Measurements from ENCODE around the gene CDH4.
A peak's percentile ranks its signal among the peaks of the same experiment; 100 is the strongest.

CDH4 gene

DNA sequence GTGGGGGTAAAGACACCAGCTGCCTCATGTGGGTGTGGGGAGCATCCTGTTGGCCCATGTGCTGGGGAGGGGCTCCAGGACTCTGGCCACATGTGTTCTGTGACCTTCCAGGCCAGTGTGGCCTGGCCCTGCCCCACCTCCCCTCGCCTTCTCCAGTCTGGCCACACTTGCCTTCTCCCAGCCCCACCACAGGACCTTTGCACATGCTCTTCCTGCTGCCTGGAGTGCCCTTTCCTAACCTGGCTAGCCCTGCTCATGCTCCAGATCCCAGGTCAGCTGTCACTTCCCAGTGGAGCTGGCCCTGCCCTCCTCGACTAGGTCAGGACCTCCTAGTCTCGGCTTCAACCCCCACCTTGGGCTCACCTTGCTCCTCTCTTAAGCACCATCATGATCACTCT is 183.8 kb downstream of the CDH4 start:
- peak; percentile 29 for DNase-seq (ENCODE audit: low spot score)
- ChIA-PET CTCF (interaction anchor here (0.6 kb wide), 1 partner anchor 207 kb away, joined by 4 read pairs; no protein-coding TSS in a partner anchor), POLR2A (ENCODE audit: low non-redundant PET) (no interaction called here)
- peak overlapping the region; percentile 88 for H3K27ac ChIP-seq
- TF ChIP-seq, protein P1, sequence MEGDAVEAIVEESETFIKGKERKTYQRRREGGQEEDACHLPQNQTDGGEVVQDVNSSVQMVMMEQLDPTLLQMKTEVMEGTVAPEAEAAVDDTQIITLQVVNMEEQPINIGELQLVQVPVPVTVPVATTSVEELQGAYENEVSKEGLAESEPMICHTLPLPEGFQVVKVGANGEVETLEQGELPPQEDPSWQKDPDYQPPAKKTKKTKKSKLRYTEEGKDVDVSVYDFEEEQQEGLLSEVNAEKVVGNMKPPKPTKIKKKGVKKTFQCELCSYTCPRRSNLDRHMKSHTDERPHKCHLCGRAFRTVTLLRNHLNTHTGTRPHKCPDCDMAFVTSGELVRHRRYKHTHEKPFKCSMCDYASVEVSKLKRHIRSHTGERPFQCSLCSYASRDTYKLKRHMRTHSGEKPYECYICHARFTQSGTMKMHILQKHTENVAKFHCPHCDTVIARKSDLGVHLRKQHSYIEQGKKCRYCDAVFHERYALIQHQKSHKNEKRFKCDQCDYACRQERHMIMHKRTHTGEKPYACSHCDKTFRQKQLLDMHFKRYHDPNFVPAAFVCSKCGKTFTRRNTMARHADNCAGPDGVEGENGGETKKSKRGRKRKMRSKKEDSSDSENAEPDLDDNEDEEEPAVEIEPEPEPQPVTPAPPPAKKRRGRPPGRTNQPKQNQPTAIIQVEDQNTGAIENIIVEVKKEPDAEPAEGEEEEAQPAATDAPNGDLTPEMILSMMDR (conservative IDR thresholded peaks at IDR 0.05; ENCODE audit: low read depth), result no peak

DNA sequence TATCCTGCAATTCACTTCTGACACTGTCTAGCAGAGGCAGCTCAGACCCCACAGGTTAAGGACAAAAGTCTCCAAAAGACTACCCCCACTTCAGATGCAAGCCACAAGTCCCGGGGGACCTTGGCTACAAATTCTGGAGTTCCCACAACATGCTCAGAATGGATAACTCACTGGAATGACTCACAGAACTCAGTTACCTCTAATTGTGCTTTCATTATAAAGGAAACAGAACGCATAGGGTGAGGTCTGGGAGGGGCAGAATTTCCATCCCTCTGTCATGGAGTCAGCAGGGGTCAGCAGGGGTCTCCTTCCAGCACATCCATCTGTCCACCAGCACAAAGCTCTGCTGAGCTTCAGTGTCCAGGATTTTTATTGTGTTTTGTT is 184.2 kb downstream of the CDH4 start:
- peak overlapping the region; percentile 88 for H3K27ac ChIP-seq
- CTCF ChIA-PET, result no interaction called here
- DNase-seq (ENCODE audit: low spot score), result peak; percentile 90
- TF ChIP-seq, protein P1 (conservative IDR thresholded peaks at IDR 0.05; ENCODE audit: low read depth), result no peak
- POLR2A ChIA-PET (ENCODE audit: low non-redundant PET), result no interaction called here

DNA sequence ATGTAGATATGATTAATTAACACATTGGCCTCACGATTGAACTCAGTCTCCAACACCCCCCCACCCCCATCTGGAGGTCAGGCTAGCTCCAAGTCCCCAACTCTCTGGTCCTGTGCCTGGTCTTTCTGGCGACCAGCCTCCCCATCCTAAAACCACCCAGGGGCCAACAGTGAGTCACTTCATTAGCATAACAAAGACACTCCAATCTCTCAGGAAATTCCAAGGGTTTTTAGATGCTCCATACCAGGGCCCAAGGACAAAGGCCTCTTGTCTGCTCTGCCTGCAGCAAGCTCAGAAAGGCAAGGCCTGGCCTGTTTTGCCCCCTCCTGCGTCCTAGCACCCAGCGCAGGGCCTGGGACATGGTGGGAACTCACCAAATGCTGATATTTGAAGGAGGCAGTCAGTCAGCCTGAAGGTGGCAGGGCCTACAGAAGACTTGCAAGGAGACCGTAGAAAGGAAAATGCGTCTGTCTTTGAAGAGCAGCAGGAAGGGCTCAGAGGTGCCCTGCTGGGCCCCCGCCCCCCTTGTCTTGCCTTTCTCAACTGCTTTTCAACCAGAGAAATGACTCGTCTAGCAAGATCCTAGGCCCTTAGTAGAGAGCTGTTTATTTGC is 184.7 kb downstream of the CDH4 start:
- CTCF ChIA-PET, result no interaction called here
- peak overlapping the region; percentile 88 for H3K27ac ChIP-seq
- TF ChIP-seq, protein P1 (conservative IDR thresholded peaks at IDR 0.05; ENCODE audit: low read depth), result no peak
- POLR2A ChIA-PET (ENCODE audit: low non-redundant PET), result no interaction called here
- peak; percentile 96 for DNase-seq (ENCODE audit: low spot score)

DNA sequence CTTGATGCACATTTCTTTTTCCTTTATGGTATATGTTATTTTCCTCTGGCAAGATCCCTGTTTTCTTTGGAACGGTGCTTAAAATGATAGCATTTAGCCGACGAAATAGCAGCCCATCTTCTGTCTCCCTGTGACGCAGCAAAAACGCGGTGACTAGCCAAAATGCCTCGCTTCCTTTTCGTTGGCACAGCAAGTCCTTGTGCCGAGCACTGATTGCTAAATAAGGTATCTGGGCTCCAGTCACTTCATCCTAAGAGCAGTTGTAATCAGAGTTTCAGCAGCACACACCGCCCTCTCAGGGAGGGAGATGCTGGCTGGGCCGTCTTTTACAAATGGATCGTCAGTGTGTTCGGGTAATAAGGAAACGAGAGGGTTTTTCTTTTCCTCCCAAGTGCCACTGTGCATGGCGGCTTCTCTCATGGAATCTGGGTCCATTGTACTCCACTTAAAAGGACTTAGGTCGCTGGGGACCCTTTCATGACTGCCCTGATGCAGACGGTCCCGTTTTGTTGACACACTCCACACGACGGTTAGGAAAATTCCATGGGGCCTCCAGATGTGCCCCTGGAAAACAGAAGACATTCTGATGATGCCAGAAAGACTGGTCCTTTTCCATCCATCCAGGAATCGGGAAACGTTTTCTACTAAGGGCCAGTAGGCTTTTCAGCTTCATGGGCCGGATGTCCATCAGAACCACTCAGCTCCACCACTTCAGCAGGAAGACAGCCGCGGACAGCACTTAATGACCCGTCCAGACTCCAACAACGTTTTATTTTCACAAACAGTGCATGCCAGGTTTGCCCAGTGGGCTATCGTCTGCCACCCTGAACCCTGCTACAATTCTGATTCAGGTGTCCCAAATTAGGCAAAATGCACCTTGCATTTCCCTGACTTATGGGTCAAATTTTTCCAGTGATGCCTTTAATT is 185.5 kb downstream of the CDH4 start:
- POLR2A ChIA-PET (ENCODE audit: low non-redundant PET), result no interaction called here
- TF ChIP-seq, protein P1 (conservative IDR thresholded peaks at IDR 0.05; ENCODE audit: low read depth), result no peak
- peak overlapping the region; percentile 88 for H3K27ac ChIP-seq
- CTCF ChIA-PET, result no interaction called here
- peak; percentile 29 for DNase-seq (ENCODE audit: low spot score)

DNA sequence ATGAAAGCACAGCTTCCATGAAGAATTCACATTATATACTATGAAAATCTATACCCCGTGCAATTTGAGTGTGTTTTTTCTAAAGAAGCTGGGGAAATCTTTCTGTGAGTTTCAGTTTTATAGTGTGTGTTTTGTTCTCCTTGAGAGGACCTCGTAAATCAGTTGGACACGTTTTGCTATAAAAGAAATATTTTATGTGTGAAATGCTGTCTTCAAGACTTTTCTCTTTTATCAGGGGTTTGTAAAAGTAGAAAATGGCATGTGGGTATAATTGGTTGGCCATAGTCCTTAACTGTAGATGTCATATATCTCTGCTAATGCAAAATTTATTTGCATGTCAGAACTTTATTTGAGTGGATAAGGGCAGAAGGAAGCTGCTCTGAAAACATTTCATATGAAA is 186.2 kb downstream of the CDH4 start:
- TF ChIP-seq, protein P1 (conservative IDR thresholded peaks at IDR 0.05; ENCODE audit: low read depth), result no peak
- ChIA-PET CTCF (no interaction called here), POLR2A (ENCODE audit: low non-redundant PET) (no interaction called here)
- no peak overlapping the region for H3K27ac ChIP-seq
- DNase-seq (ENCODE audit: low spot score), result no peak

DNA sequence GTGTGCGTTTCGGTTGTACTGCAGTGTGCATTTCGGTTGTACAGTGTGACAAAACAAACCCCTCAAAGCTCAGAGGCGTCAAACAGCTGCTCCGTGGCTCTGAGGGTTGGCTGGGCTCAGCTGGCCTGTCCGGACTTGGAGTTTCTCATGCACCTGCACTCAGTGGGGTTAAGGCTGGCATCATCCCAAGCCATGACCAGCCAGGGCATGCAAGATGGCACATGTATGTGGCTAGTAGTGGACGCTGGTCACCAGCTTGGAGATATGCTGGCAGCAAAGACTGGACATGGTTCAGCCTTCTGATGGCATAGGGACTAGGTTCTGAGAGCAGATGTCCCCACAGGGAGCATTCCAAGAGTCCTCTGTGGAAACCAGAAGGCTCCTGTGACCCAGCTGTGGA is 187.2 kb downstream of the CDH4 start:
- H3K27ac ChIP-seq, result no peak overlapping the region
- TF ChIP-seq, protein P1 (conservative IDR thresholded peaks at IDR 0.05; ENCODE audit: low read depth), result no peak
- DNase-seq (ENCODE audit: low spot score), result no peak
- ChIA-PET CTCF (interaction anchor here (0.6 kb wide), 1 partner anchor 1797 kb away, joined by 3 read pairs; no protein-coding TSS in a partner anchor), POLR2A (ENCODE audit: low non-redundant PET) (no interaction called here)
